Effector memory CD4-positive, alpha-beta T cell (primary cell): ENCODE results near the gene ZNF469.

Experiments used
- DNase-seq, 3 donors: peaks; one replicate each; pipeline ENCODE4 v3.0.0-alpha.2; 2020
- H3K27ac ChIP-seq: 2 replicates; pipeline ENCODE4 v1.7.0; 2013; ENCODE audit warnings: mild to moderate bottlenecking, low read length, moderate library complexity; ENCODE audit not compliant: insufficient read depth, poor library complexity, severe bottlenecking
- H3K27me3 ChIP-seq: replicated peaks from 2 replicates; pipeline ENCODE4 v1.7.0; 2013; ENCODE audit warnings: mild to moderate bottlenecking, low read length; ENCODE audit not compliant: insufficient read depth, control insufficient read depth, poor library complexity, severe bottlenecking
- H3K36me3 ChIP-seq: 2 replicates; pipeline ENCODE4 v1.7.0; 2013; ENCODE audit warnings: mild to moderate bottlenecking, low read length, moderate library complexity; ENCODE audit not compliant: control insufficient read depth, insufficient read depth
- H3K4me1 ChIP-seq: 2 replicates; pipeline ENCODE4 v1.7.0; 2013; ENCODE audit warnings: low read length, mild to moderate bottlenecking; ENCODE audit not compliant: control insufficient read depth, insufficient read depth, poor library complexity, severe bottlenecking
- H3K4me3 ChIP-seq: 2 replicates; pipeline ENCODE4 v1.7.0; 2013; ENCODE audit warnings: low read length, low read depth, mild to moderate bottlenecking; ENCODE audit not compliant: insufficient read depth, poor library complexity, severe bottlenecking
- H3K9me3 ChIP-seq: 2 replicates; pipeline ENCODE4 v1.7.0; 2013; ENCODE audit warnings: mild to moderate bottlenecking, low read length, moderate library complexity; ENCODE audit not compliant: control insufficient read depth

ZNF469 gene

DNA sequence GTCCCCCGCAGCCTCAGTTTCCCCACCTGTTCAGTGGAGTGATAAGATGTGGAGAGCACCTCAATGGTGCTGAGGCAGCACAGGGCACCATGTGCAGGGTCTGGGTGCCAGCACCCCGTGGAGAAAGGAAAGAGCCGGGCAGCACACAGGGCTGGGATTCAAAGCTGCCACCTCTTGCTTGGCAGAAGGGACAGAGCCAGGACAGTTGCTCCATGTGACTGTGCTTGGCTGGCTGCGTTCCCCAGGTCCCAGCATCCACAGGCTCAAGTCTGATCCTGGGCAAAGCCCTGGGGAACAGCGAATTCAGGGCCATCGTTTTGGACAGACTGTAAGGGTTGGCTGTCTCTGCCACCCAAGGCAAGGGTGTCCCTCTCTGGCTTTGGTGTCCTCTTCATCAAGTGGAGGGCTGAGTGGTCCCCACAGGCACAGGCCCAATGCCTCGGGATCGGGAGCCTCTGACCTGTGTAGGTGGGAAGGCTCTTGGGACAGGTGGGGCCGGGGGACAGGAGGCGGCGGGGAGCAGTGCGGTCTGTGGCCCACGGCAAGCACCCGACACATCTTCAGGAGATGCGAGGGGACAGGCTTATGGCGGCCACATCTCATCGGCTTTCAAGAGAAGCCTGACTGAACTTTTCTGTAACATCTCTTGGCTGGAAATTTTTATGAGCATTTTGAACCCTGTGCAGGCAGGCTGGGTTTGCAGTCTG is 8.5 kb downstream of the ZNF469 start:
- Histone ChIP-seq H3K27ac (no peak overlapping the region), H3K9me3 (no peaks in the 10 kb centered on the region), H3K4me1 (no peaks in the 10 kb centered on the region), H3K27me3 (no peaks in the 10 kb centered on the region), H3K4me3 (no peak overlapping the region), H3K36me3 (no peaks in the 10 kb centered on the region)
- no peak for DNase-seq

DNA sequence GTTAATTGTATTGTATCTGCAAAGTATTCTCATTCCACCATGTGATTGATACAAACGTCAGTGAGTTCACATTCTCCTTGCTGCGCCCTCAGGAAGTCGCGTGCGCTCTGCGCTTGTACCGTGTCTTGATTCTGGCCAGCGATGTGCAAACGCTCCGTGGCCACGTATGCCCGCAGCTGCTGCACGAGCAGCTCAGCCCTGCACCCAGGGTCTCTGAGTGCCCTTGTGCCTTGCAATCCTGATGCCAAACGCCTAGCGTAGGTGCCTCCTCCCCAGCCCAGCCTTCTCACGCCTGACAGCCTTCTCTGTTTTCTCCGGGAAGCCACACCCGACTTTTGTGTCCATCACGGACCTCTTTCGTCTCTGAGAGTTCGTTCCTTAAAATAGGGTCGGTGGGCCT is 9.4 kb downstream of the ZNF469 start:
- Histone ChIP-seq H3K27me3 (no peaks in the 10 kb centered on the region), H3K27ac (no peak overlapping the region), H3K4me3 (no peak overlapping the region), H3K4me1 (no peaks in the 10 kb centered on the region), H3K9me3 (no peaks in the 10 kb centered on the region), H3K36me3 (no peaks in the 10 kb centered on the region)
- DNase-seq = no peak

DNA sequence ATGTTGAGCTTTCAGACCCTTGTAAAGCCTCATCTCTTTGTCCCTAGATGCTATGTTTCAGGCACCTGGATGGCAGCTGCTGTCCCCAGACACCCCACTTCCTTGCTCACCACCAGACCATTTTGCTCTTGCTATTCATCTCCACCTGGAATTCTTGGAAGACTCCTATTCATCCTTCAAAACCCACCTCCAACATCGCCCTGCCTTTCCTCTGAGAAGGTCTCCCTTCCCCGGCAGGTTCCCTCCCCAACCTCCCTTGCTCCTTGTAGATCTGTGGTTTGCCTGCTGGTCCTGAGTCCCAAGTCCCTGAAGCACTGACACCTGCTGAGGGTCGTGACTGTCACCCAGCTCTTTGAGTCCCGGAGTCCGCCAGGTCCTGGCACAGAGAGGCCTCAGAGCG is 9.9 kb downstream of the ZNF469 start:
- Histone ChIP-seq H3K27me3 (no peaks in the 10 kb centered on the region), H3K4me3 (no peak overlapping the region), H3K4me1 (no peaks in the 10 kb centered on the region), H3K27ac (no peak overlapping the region), H3K36me3 (no peaks in the 10 kb centered on the region), H3K9me3 (no peaks in the 10 kb centered on the region)
- DNase-seq = no peak

DNA sequence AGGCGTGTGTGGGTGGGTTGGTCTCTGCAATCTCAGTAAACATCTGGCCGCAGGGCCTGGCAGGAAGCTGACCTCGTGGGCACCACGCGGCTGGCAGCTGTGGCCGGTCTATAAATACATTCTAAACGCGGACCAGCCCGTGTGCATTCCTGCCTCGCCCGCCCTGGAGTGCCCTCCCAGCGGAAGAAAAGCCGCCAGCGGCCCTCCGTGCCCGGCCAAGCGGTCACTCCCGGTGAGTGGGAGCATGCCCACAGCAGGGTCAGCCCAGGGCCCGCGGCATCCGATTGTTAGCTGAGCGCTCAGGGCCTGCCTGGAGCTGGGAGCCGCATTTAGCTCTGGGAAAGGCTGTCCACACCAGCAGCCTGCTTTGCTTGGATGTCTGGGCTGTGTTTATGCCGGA is 10.3 kb downstream of the ZNF469 start:
- Histone ChIP-seq H3K9me3 (no peaks in the 10 kb centered on the region), H3K4me1 (no peaks in the 10 kb centered on the region), H3K27me3 (no peaks in the 10 kb centered on the region), H3K27ac (no peak overlapping the region), H3K4me3 (no peak overlapping the region), H3K36me3 (no peaks in the 10 kb centered on the region)
- DNase-seq = no peak

DNA sequence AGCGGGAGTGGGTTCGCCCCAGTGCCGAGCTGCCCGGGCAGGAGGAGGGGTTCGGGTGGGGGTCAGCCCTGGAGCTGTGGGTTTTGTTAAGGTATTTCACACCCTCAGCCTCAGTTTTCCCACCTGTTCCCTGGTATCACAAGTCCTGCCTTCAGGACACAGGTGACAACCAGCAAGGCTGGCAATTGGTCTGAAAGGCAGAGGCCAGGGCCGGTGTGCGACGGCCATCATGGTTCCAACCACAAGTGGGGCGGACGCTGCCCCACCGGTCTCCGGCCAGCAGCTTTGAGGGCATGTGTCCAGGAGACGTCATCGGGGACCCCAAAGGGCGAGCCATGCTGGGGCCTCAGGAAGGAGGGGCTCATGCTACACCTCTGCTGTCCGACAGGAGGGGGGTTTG is 10.8 kb downstream of the ZNF469 start:
- Histone ChIP-seq H3K36me3 (no peaks in the 10 kb centered on the region), H3K4me1 (no peaks in the 10 kb centered on the region), H3K27ac (no peak overlapping the region), H3K27me3 (no peaks in the 10 kb centered on the region), H3K4me3 (no peak overlapping the region), H3K9me3 (no peaks in the 10 kb centered on the region)
- no peak for DNase-seq

DNA sequence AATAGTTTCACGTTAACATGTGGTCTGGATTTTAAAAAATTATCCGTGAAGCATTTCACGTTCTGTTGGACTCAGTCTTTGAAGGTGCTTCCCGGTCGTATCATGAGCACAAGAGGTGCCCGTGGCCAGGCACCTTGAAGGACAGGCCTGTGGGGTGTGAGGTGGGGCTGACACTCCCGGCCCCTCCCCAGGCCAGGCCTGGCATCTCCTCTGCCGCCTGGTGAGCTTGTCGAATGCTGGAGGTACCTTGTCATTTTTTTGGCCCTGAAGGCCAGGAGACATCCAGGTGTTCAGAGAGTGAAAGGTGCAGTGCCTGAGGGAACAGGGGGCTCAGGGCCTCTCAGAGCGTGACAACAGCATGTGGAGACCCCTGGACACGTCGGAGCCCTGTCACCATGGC is 11.7 kb downstream of the ZNF469 start:
- H3K4me3 ChIP-seq = no peak overlapping the region

DNA sequence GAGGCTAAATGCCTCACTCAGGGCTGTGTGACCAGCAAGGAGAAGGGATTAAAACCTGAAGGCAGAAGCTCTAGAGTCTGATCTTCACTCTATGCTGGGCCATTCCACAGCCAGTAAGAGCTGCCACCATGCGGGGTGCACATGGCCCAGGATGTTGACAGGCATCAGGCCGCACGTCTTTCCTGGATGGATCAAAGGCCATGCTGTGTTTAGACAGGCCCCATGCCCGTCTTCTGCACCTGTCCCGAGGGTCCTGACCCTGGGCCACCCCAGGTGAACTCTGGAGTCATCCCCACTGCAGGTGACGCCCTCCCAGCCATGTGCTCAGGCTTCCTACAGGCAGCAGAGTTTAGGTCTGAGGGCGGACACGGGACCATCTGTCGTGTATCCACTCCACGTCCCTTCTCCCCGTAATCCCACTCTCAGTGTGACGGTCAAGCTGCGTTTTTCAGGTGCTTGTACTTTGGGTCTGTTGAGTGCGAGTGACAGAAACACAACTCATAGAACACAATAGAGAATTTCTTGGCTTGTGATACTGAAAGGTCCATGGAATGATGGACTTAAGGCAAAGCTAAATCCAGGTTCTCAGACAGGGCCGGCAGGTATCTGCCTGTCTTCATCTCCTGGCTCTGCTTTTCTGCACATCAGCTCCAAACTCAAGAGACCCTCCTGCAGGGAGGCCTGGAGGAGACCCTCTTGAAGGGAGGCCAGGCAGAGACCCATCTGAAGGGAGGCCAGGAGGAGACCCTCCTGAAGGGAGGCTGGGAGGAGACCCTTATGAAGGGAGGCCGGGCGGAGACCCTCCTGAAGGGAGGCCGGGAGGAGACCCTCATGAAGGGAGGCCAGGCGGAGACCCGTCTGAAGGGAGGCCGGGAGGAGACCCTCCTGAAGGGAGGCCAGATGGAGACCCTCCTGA is 13.2 kb downstream of the ZNF469 start:
- Histone ChIP-seq H3K27ac (no peak overlapping the region), H3K9me3 (no peaks in the 10 kb centered on the region), H3K4me1 (no peaks in the 10 kb centered on the region), H3K4me3 (no peak overlapping the region), H3K36me3 (no peaks in the 10 kb centered on the region), H3K27me3 (no peaks in the 10 kb centered on the region)
- DNase-seq = no peak

More for the DNA sequence above, 11.7 kb downstream of the ZNF469 start:
- H3K9me3 ChIP-seq = no peaks in the 10 kb centered on the region
- DNase-seq = no peak
- H3K27me3 ChIP-seq = no peaks in the 10 kb centered on the region
- H3K36me3 ChIP-seq = no peaks in the 10 kb centered on the region
- no peaks in the 10 kb centered on the region for H3K4me1 ChIP-seq
- H3K27ac ChIP-seq = no peak overlapping the region

DNA sequence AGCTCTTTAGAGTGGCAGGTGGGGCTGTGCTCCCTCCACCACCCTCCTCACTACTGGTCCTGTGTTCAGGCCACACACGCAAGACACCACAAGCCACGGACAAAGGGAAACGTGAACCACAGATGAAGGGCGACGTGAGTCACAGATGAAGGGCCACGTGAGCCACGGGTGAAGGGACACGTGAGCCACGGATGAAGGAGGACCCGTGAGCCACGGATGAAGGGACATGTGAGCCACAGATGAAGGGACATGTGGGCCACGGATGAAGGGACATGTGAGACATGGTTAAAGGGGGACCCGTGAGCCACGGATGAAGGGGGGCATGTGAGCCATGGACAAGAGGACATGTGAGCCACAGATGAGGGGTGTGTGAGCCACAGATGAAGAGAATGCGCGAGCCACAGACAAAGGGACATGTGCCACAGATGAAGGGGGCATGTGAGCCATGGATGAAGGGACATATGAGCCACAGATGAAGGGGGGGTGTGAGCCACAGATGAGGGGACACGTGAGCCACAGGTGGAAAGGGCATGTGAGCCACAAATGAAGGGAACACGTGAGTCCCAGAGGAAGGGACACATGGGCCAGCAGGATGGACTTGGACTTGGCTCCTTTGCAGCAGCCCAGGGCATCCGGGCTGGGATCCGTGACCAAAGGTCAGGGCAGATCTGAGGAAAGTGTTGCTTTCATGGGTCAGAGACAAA is 15.6 kb downstream of the ZNF469 start:
- H3K36me3 ChIP-seq = no peaks in the 10 kb centered on the region
- H3K9me3 ChIP-seq = no peaks in the 10 kb centered on the region
- no peaks in the 10 kb centered on the region for H3K27me3 ChIP-seq
- H3K27ac ChIP-seq = no peak overlapping the region
- no peak for DNase-seq
- no peaks in the 10 kb centered on the region for H3K4me1 ChIP-seq
- no peak overlapping the region for H3K4me3 ChIP-seq

DNA sequence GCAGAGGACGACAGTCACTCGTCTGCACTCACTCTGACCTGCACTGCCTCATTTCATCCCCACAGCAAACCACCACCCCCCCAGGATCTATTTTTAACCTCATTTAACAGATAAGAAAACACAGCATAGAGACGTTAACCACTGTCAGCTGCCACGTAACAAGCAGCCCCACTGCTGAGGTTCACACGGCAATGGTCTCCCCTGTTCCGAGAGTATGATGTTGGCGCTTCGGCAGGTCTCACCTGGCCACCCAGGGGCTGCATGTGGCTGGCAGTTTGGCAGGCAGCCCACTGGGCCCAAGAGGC is 16.1 kb downstream of the ZNF469 start:
- H3K27me3 ChIP-seq = no peaks in the 10 kb centered on the region
- no peaks in the 10 kb centered on the region for H3K36me3 ChIP-seq
- H3K4me3 ChIP-seq = no peak overlapping the region
- no peaks in the 10 kb centered on the region for H3K4me1 ChIP-seq
- H3K27ac ChIP-seq = no peak overlapping the region
- H3K9me3 ChIP-seq = no peaks in the 10 kb centered on the region
- DNase-seq = no peak

DNA sequence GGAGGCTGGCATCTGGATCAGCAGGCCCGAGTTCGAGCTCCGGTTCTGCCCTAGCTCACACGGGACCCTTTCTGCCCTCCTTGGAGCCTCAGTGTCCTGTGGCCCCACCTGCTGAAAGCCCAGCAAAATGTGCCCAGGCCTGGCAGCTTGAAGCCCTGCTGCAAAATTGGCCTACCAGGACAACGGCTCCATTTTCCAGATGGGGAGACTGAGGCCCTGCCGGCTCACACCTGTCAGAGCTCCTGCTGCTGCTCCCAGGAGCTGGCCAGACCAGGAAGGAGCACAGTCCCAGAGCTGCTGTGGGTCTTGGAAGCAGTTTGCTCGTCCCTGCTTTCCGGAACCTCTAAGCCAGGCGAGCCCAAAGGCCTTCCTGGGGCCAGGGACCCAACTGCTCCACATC is 17.4 kb downstream of the ZNF469 start:
- Histone ChIP-seq H3K4me3 (no peak overlapping the region), H3K27me3 (no peaks in the 10 kb centered on the region), H3K9me3 (no peaks in the 10 kb centered on the region), H3K36me3 (no peaks in the 10 kb centered on the region), H3K27ac (no peak overlapping the region), H3K4me1 (no peaks in the 10 kb centered on the region)
- DNase-seq = no peak
